ENCODE data around the gene CFAP20DC. TPM values are rescaled to one million over a fixed set of nuclear protein-coding genes. Genes with fewer than 3 reads are reported as not detected.
A peak's percentile ranks its signal among the peaks of the same experiment; 100 is the strongest.
"Not testable (repeated sequence)": the region's sequence is repeated elsewhere in the genome, so short reads cannot be mapped to it uniquely, and the experiment has no call there.

Gene CFAP20DC
- total RNA-seq, 2 donors from 2014 or later: 2.6 to 2.7 TPM

DNA sequence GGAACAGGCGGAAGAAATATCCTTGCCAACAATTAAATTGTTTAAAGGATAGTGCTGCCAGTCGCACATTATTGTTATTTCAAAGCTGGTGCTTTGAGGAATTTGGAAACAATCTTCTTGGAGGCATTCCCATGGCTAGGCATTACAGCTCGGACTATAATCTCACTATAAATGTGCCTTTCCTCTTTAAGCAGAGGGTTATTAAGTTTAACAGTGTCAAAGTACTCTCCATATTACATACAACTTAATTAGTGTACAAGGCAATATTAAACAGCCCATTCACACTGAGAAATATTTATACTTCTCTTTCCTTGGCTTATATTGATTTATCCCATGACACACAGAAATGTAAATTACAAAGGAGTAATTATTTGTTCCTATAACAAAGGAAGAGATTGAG, 329.3 kb downstream of the CFAP20DC start:
- no peak for DNase-seq (ENCODE audit: low spot score in 2 of 2)

DNA sequence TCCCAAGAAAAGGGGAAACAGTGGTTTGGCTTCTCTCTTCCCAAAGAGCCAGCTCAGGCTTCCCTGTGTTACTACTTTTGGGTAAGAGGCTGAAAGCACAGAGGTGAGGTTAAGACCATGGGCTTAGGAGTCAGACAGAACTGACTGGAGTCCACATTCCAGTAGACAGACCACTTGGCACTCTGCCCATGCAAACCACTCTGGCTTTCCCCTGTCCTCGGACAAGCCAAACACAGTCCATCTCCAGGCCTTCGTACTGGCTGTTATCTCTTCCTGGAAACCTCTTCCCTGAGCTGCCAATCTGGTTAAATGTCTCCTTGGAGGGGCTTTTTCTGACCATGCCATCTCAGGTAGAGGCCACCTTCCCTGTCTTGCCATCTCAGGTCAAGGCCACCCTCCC, 330.1 kb downstream of the CFAP20DC start:
- H3K27ac Mint-ChIP-seq: no peak overlapping the region
- no peaks in the 10 kb centered on the region for H3K9me3 Mint-ChIP-seq
- no peak for ATAC-seq
- H3K36me3 Mint-ChIP-seq: no peaks in the 10 kb centered on the region
- no peak for DNase-seq (ENCODE audit: low spot score in 2 of 2)

More for the DNA sequence above, 329.3 kb downstream of the CFAP20DC start:
- Mint-ChIP-seq H3K9me3 (no peaks in the 10 kb centered on the region), H3K36me3 (no peaks in the 10 kb centered on the region), H3K27ac (no peak overlapping the region)
- no peak for ATAC-seq

DNA sequence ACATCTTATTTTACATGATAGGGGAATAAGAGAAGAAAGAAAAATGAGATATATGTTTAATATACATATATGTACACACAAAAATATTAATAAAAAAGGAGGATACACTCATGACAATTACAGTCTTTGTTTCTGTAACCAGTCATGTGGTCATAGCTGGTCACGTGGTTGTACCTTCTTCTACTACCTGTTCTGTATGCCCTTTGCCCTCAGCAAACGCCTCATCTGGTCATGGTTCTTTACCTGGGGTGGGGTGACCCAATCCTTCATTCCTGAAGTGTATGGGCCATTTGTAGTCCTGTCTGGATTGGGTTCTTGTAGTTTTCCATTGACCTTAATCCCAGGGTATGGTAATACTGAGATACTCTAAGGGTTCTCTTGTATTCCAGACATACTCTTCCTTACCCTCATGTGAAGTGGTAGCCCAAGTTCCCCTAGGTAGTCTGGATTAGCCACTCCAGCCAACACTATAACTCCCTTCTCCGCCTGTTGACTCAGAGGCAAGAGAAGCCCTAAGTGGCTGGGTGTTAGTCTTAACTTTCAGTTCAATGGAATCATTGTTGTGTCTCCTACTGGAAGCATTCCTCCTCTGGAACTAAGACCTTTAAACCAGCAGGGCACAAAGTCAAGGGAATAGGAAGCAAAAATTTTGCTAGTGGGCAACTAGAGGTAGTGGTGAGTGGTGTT, 336.0 kb downstream of the CFAP20DC start:
- DNase-seq (ENCODE audit: low spot score in 2 of 2): no peak
- no peak for ATAC-seq
- H3K9me3 Mint-ChIP-seq: no peaks in the 10 kb centered on the region
- H3K36me3 Mint-ChIP-seq: no peaks in the 10 kb centered on the region
- no peak overlapping the region for H3K27ac Mint-ChIP-seq

DNA sequence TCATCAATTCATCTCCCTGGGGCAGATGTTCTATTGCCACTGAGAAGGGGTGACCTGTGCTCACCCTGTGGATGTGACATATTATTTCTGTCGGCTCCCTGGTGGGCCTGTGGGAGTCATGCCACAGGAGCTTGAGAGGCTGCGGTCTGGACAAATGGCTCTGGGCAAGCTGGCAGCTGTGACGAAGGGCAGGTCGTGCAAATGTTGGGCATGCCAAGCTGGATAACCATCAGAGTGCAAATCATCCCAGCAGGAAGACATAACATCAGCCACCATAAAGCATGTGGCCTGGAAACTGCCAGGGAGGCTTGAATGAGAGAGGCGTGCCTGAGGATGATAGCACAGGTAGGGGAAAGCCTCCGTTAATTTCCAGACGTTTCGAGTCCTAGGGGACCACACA, 338.0 kb downstream of the CFAP20DC start:
- Mint-ChIP-seq H3K9me3 (no peaks in the 10 kb centered on the region), H3K27ac (peak overlapping the region in 1 of 2 donors; percentile 17), H3K36me3 (no peaks in the 10 kb centered on the region)
- no peak for ATAC-seq
- no peak for DNase-seq (ENCODE audit: low spot score in 2 of 2)

DNA sequence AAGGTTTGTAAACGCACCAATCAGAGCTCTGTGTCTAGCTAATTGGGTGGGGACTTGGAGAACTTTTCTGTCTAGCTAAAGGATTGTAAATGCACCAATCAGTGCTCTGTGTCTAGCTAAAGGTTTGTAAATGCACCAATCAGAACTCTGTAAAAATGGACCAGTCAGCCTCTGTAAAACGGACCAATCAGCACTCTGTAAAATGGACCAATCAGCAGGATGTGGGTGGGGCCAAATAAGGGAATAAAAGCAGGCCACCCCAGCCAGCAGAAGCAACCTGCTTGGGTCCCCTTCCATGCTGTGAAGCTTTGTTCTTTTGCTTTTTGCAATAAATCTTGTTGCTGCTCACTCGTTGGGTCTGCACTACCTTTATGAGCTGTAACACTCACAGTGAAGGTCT, 340.8 kb downstream of the CFAP20DC start:
- H3K9me3 Mint-ChIP-seq; H3K27ac Mint-ChIP-seq; ATAC-seq; DNase-seq (ENCODE audit: low spot score in 2 of 2); H3K36me3 Mint-ChIP-seq: not testable (repeated sequence)

DNA sequence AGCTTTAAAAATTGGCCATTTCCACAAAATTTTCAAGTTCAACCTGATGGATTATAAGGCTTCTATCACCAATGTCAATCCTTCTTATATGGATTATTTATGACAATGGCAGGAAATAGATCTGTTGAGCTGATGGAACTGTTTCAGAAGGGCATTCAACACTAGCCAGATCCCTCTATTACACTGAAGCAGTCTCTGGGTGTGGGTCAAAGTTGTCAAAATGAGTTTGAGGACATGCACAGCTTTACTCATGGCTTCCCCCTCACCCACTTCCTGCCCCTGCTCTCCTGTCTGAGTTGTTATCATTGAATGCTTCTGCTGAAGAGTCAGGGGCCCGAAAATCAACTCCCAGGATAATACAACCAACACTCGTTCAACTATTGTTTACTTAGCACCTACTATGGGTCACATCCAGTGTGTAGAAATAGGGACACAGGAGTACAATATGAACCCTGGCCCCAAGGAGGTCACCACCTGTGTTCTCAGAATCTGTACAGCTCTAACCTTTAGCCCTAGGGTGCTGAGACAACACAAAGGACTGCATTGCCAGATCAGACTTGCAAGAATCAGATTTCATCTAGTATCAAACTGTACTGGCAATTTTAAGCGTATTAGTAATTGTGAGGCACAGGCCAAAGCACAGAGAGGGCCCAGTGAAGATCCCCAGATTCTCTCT, 341.6 kb downstream of the CFAP20DC start:
- ATAC-seq: no peak
- Mint-ChIP-seq H3K36me3 (no peaks in the 10 kb centered on the region), H3K9me3 (no peaks in the 10 kb centered on the region), H3K27ac (no peak overlapping the region)
- no peak for DNase-seq (ENCODE audit: low spot score in 2 of 2)

DNA sequence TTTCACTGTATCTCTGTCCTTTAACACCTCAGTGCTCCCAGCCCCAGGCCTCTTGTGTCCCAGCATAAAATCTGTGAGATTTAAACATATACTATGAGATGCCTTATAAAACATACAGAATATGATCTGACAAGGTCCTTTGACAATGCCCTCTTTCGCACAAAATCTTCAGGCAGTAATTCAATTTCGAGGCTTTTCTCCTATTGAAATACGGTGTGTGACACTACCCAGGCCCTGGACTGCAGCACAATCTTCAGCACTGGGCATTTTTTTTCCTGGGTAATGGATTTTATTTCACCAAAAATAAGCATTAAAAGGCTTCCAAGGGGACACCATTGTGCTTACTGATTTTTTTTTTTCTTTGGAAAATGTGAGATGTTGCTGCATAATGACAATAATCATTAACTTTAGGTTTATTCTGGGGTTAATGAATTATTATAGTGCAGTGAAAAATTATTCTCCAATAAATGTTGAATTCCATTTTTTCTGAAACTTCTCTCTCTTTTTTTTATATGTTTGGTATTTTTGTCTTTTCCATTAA, 342.4 kb downstream of the CFAP20DC start:
- Mint-ChIP-seq H3K27ac (no peak overlapping the region), H3K9me3 (no peaks in the 10 kb centered on the region), H3K36me3 (no peaks in the 10 kb centered on the region)
- ATAC-seq: no peak
- DNase-seq (ENCODE audit: low spot score in 2 of 2): no peak

DNA sequence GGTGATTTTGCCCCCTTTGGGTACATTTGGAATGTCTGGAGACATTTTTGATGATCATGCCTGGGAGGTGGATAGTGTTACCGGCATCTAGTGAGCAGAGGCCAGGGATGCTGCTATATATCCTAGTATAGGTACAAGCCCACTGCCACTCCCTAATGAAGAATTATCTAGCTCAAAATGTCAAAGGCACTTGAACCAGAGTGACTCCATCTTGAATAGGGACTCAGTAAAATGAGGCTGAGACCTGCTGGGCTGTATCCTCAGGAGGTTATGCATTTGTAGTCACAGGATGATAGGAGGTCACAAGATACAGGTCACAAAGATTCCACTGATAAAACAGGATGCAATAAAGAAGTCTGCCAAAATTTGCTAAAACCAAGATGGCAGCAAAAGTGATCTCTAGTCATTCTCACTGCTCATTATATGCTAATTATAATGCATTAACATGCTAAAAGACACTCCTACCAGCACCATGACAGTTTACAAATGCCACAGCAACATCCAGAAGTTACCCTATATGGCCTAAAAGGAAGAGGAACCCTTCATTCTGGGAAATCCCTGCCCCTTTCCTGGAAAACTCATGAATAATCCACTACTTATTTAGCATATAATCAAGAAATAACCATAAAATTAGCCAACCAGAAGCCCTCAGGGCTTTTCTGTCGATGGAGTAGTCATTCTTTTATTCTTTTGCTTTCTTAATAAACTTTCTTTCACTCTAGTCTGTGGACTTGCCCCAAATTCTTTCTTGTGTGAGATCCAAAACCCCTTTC, 343.2 kb downstream of the CFAP20DC start:
- H3K36me3 Mint-ChIP-seq: no peaks in the 10 kb centered on the region
- H3K27ac Mint-ChIP-seq: no peak overlapping the region
- DNase-seq (ENCODE audit: low spot score in 2 of 2) (no peak), ATAC-seq (no peak)
- no peaks in the 10 kb centered on the region for H3K9me3 Mint-ChIP-seq

DNA sequence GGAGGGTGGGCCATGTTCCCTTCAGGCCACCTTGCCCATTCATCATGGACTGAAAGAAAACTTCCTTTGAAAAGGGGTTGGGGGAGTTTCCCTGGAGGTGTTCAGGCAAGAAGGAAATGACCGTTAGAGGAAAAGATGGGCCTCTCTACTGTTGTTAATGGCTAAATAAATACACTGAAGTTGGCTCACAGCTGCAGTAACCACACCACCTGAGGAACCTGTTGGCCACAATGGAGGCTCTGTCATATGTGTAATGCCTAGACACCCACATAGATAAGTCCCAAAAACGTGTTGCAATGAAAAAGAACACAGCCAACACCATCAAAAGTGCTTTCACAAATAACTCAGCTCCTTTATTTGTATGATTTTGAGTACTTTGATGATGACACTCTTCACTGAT, 345.1 kb downstream of the CFAP20DC start:
- Mint-ChIP-seq H3K9me3 (peaks cover 0 to 3% of the 10 kb centered on the region in 2 donors), H3K27ac (no peak overlapping the region), H3K36me3 (no peaks in the 10 kb centered on the region)
- DNase-seq (ENCODE audit: low spot score in 2 of 2) (no peak), ATAC-seq (no peak)

DNA sequence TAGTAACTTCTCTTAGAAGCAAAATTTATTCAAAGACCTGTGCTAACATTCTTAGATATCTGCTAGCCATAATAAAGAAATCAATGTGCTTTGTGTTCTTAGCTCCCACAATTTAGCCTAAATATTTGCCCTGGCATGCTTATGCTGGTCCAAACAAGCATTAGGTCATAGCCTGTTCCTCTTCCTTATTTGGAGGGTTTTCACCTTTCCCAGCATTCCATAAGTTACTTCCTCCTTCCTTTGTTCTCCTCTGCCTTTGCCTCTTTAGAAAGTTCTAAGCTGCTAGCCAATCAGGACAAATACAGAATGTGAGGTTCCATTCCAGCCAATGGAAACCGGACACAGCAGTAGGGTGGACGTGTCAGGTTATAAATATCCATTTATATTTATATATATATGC, 345.5 kb downstream of the CFAP20DC start:
- not testable (repeated sequence) for DNase-seq (ENCODE audit: low spot score in 2 of 2); H3K27ac Mint-ChIP-seq; ATAC-seq; H3K9me3 Mint-ChIP-seq; H3K36me3 Mint-ChIP-seq

DNA sequence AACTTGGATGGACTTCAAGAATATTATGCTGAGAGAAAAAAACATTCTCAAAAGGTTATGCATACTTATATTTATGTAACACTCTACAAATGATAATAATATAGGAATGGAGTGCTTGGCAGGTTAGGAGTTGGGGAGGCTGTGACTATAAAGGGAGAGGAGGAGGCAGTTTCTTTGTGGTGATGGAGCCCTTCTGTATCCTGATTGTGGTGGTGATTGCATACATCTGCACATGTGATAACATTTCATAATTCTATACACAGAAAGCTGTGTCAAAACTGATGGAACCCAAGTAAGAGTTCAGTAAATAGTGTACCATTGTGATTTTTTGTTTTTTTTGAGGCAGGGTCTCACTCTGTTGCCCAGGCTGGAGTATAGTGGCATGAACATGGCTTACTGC, 351.6 kb downstream of the CFAP20DC start:
- Mint-ChIP-seq H3K9me3 (peaks cover 3 to 13% of the 10 kb centered on the region in 2 donors), H3K27ac (no peak overlapping the region), H3K36me3 (no peaks in the 10 kb centered on the region)
- DNase-seq (ENCODE audit: low spot score in 2 of 2) (no peak), ATAC-seq (no peak)

DNA sequence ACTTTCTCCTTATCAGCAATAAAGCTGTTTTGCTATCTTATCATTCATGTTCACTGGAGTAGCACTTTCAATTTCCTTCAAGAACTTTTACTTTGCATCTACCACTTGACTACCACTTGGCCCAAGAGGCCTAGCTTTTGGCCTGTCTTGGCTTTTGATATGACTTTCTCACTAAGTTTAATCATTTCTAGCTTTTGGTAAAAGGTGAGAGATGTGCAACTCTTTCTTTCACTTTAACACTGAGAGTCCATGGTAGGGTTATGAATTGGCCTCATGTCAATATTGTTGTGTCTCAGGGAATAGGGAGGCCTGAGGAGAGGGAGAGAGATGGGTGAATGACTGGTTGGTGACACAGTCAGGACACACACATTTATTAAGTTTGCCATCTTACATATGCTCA, 352.3 kb downstream of the CFAP20DC start:
- Mint-ChIP-seq H3K27ac (peak overlapping the region in 1 of 2 donors; percentile 62), H3K36me3 (no peaks in the 10 kb centered on the region), H3K9me3 (peaks cover 3 to 14% of the 10 kb centered on the region in 2 donors)
- ATAC-seq (peak in 1 of 2 donors; percentile 93), DNase-seq (ENCODE audit: low spot score in 2 of 2) (no peak)

DNA sequence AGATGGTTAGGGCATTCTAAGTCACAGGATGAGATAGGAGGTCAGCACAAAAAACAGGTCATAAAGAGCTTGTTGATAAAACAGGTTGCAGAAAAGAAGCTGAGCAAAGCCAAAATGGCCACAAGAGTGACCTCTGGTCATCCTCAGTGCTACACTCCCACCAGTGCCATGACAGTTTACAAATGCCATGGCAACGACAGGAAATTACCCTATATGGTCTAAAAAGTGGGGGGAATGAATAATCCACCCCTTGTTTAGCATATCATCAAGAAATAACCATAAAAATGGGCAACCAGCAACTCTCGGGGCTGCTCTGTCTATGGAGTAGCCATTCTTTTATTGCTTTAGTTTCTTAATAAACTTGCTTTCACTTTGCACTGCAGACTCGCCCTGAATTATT, 353.0 kb downstream of the CFAP20DC start:
- not testable (repeated sequence) for H3K36me3 Mint-ChIP-seq; DNase-seq (ENCODE audit: low spot score in 2 of 2); ATAC-seq; H3K27ac Mint-ChIP-seq
- H3K9me3 Mint-ChIP-seq: peaks cover 3 to 14% of the 10 kb centered on the region in 2 donors

DNA sequence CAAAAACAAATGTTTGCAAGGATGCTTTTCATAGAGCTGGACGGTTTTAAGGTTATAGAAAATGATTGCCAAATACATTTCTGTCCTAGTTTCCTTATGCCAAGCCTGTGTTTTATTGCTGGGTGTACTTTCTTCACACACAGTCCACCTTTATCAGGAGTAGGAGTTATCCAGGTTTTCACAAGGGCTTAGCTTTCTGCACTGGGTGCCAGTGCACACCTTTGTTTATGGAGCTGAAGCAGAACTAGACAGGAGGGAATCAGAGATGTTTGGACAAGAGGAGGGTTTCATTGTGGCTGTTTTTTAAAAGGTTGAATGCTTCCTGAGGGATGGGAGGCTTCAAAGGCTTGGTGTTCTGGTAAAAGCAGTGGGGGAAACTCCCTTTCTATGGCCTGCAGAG, 353.7 kb downstream of the CFAP20DC start:
- DNase-seq (ENCODE audit: low spot score in 2 of 2) (no peak), ATAC-seq (no peak)
- peaks cover 0 to 9% of the 10 kb centered on the region in 2 donors for H3K36me3 Mint-ChIP-seq
- H3K27ac Mint-ChIP-seq: no peak overlapping the region
- H3K9me3 Mint-ChIP-seq: peaks cover 8 to 14% of the 10 kb centered on the region in 2 donors

DNA sequence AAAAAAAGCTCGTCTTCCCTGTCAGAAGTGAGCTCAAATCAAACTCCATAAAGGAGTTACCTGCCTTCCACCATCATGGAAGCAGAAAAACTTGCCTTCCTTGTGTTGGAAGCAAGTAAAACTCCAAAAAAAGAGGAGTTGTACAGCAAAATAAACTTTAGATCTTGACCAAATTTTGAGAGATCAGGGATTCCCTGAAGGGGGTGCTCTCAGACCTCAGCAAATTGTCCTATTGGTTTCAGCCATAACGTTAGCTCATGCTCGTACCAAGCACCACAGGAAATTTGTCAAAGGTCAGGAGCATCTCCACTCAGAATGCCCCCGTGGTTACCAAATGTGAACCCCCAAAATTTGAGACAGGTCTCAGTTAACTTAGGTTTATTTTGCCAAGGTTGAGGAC, 354.5 kb downstream of the CFAP20DC start:
- ATAC-seq; DNase-seq (ENCODE audit: low spot score in 2 of 2): not testable (repeated sequence)

DNA sequence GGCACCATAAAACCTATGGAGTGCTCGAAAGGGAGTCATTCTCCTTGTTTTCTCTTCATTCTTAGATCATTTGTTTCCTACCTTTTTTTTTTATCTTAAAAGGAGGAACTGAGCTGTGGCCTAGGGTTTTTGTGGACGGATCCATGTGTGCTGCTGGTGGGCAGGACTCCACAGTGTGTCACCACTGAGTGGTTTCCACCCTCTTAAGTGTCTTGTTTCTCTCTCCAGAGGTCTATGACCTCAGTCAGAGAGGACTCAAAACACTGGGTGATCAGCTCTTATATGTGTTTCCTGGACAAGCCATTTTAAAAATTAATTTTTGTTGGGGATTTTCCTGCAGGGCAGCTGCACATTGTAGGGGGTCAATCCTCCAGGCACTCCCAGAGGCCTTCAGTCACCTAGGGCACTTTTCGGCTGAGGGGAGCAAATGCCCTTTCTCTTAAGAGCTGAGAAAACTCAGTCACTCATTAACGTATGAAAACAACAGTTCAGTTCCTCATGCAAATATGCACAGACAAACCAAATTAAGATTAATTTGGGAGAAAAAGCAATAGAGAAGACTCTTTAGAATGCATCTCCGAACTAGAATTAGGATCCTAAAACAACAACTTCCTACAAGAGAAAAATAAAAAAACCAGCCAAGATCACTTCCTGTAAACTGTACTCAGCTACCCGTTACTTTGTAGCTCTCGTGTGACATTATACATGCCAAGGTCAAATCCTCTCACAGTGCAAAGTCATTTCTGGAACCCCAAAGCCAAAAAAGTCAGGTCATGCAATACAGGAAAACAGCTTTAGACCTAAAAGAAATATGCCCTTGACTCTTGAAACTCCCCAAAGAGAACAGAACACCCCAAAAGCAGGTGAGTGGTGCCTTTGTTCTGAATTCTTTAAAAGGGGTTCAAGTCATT, 355.6 kb downstream of the CFAP20DC start:
- H3K9me3 Mint-ChIP-seq: peaks cover 6 to 15% of the 10 kb centered on the region in 2 donors
- ATAC-seq (peak in 1 of 2 donors; percentile 36), DNase-seq (ENCODE audit: low spot score in 2 of 2) (no peak)
- H3K36me3 Mint-ChIP-seq: peaks cover 0 to 9% of the 10 kb centered on the region in 2 donors
- H3K27ac Mint-ChIP-seq: no peak overlapping the region

More for the DNA sequence above, 354.5 kb downstream of the CFAP20DC start:
- not testable (repeated sequence) for H3K36me3 Mint-ChIP-seq, H3K27ac Mint-ChIP-seq
- H3K9me3 Mint-ChIP-seq: peaks cover 8 to 14% of the 10 kb centered on the region in 2 donors
